ENCODE measurements around the gene CXCL14.

Gene CXCL14

GRCh38 chr5:135568246-135568645, 10.5 kb downstream of the CXCL14 start:
- Histone ChIP-seq H3K27ac (ENCODE audit: low read depth, low read length) (no peak overlapping the region), H3K27me3 (ENCODE audit: control insufficient read depth, low read length) (peaks cover 8% of the 10 kb centered on the region), H3K4me2 (ENCODE audit: low read length) (no peak overlapping the region), H3K36me3 (ENCODE audit: control insufficient read depth, low read length) (no peaks in the 10 kb centered on the region), H4K20me1 (ENCODE audit: control insufficient read depth, insufficient read depth, low read depth, low read length) (no peaks in the 10 kb centered on the region), H3K79me2 (ENCODE audit: control insufficient read depth, low read length) (no peaks in the 10 kb centered on the region), H3K9me2 (replicated peaks; ENCODE audit: control insufficient read depth, low read length) (no peaks in the 10 kb centered on the region), H3F3A (ENCODE audit: control insufficient read depth, insufficient read depth) (no peaks in the 10 kb centered on the region), H3K9me3 (ENCODE audit: control insufficient read depth, insufficient read depth, low read length) (no peaks in the 10 kb centered on the region), H3K4me3 (ENCODE audit: low read length) (no peak overlapping the region), H3K4me1 (ENCODE audit: control insufficient read depth, low read length) (no peaks in the 10 kb centered on the region)
- TF ChIP-seq CTCF (IDR thresholded peaks at IDR 0.05; ENCODE audit: low read depth, low read length, poor library complexity, severe bottlenecking), result no peak
- no peak for TF ChIP-seq EZH2phosphoT487 (IDR thresholded peaks at IDR 0.05; ENCODE audit: borderline replicate concordance, low read length)

DNA sequence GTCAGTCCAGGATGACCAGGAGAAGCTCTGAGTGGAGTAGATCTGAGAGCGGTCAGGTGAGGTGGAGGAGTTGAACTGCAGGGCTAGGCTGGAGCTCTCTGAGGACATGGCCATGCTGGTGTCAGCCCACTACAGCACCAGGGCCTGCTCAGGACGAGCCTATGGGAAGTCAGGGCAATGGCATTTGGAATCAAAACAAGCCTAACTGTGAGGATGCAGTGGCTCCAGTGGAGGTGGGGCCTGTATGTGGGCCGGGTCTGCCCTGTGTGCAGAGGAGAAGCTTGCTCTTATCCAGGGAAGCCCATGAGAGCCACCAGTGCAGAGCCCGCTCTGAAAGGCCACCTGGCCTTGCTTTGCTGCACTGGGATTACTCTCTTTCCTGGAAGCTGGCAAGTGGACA, 11.1 kb downstream of the CXCL14 start:
- no peaks in the 10 kb centered on the region for H3K36me3 ChIP-seq (ENCODE audit: control insufficient read depth, low read length)
- no peaks in the 10 kb centered on the region for H3K4me1 ChIP-seq (ENCODE audit: control insufficient read depth, low read length)
- TF ChIP-seq CTCF (IDR thresholded peaks at IDR 0.05; ENCODE audit: low read depth, low read length, poor library complexity, severe bottlenecking), result no peak
- no peak for TF ChIP-seq EZH2phosphoT487 (IDR thresholded peaks at IDR 0.05; ENCODE audit: borderline replicate concordance, low read length)
- H3K79me2 ChIP-seq (ENCODE audit: control insufficient read depth, low read length), result no peaks in the 10 kb centered on the region
- H4K20me1 ChIP-seq (ENCODE audit: control insufficient read depth, insufficient read depth, low read depth, low read length), result no peaks in the 10 kb centered on the region
- H3F3A ChIP-seq (ENCODE audit: control insufficient read depth, insufficient read depth), result no peaks in the 10 kb centered on the region
- H3K27me3 ChIP-seq (ENCODE audit: control insufficient read depth, low read length), result peaks cover 8% of the 10 kb centered on the region
- H3K9me3 ChIP-seq (ENCODE audit: control insufficient read depth, insufficient read depth, low read length), result no peaks in the 10 kb centered on the region
- no peak overlapping the region for H3K27ac ChIP-seq (ENCODE audit: low read depth, low read length)
- no peaks in the 10 kb centered on the region for H3K9me2 ChIP-seq (replicated peaks; ENCODE audit: control insufficient read depth, low read length)
- no peak overlapping the region for H3K4me2 ChIP-seq (ENCODE audit: low read length)
- H3K4me3 ChIP-seq (ENCODE audit: low read length), result no peak overlapping the region

GRCh38 chr5:135566422-135567400, 12.1 kb downstream of the CXCL14 start:
- TF ChIP-seq EZH2phosphoT487 (IDR thresholded peaks at IDR 0.05; ENCODE audit: borderline replicate concordance, low read length) (no peak), CTCF (IDR thresholded peaks at IDR 0.05; ENCODE audit: low read depth, low read length, poor library complexity, severe bottlenecking) (no peak)
- H3K79me2 ChIP-seq (ENCODE audit: control insufficient read depth, low read length), result no peaks in the 10 kb centered on the region
- no peaks in the 10 kb centered on the region for H3K9me2 ChIP-seq (replicated peaks; ENCODE audit: control insufficient read depth, low read length)
- no peaks in the 10 kb centered on the region for H4K20me1 ChIP-seq (ENCODE audit: control insufficient read depth, insufficient read depth, low read depth, low read length)
- no peak overlapping the region for H3K27ac ChIP-seq (ENCODE audit: low read depth, low read length)
- H3K4me1 ChIP-seq (ENCODE audit: control insufficient read depth, low read length), result no peaks in the 10 kb centered on the region
- H3F3A ChIP-seq (ENCODE audit: control insufficient read depth, insufficient read depth), result no peaks in the 10 kb centered on the region
- H3K4me2 ChIP-seq (ENCODE audit: low read length), result no peak overlapping the region
- H3K36me3 ChIP-seq (ENCODE audit: control insufficient read depth, low read length), result no peaks in the 10 kb centered on the region
- H3K27me3 ChIP-seq (ENCODE audit: control insufficient read depth, low read length), result peaks cover 12% of the 10 kb centered on the region
- no peak overlapping the region for H3K4me3 ChIP-seq (ENCODE audit: low read length)
- H3K9me3 ChIP-seq (ENCODE audit: control insufficient read depth, insufficient read depth, low read length), result no peaks in the 10 kb centered on the region
